Tibial artery (tissue), 4 donors: ENCODE results near the gene CHRNA1.

Experiments used
- DNase-seq, 2 donors: peaks; one replicate each; pipeline ENCODE4 v3.0.0-alpha.2; 2019
- H3K27ac ChIP-seq, 2 donors: fragments of 200-600 bp; sonication (generic) in 1 of 2; 1 replicate in 1 of 2; 2 replicates in 1 of 2; pipeline ENCODE4 v1.5.1; 2018 to 2019; ENCODE audit warnings: mild to moderate bottlenecking in 1 of 2
- H3K27me3 ChIP-seq, 2 donors: fragments of 200-600 bp; sonication (generic) in 1 of 2; one replicate each; pipeline versions ENCODE4 v1.5.1 to v1.6.0; 2016 to 2019
- H3K36me3 ChIP-seq, 3 donors: fragments of 200-600 bp; sonication (generic) in 2 of 3; one replicate each; pipeline ENCODE4 v1.5.1; 2016 to 2019; ENCODE audit warnings: mild to moderate bottlenecking in 2 of 3
- H3K4me1 ChIP-seq, 4 donors: fragments of 200-600 bp; sonication (generic) in 2 of 4; 1 replicate in 3 of 4; 2 replicates in 1 of 4; pipeline ENCODE4 v1.5.1; 2016 to 2019
- H3K4me3 ChIP-seq, 2 donors: fragments of 200-600 bp; sonication (generic) in 1 of 2; 1 replicate in 1 of 2; 2 replicates in 1 of 2; pipeline ENCODE4 v1.5.1; 2018 to 2019; ENCODE audit warnings: mild to moderate bottlenecking in 2 of 2
- H3K9me3 ChIP-seq, 3 donors: fragments of 200-600 bp; sonication (generic) in 1 of 3; one replicate each; pipeline ENCODE4 v1.5.1; 2016 to 2019
- intact Hi-C: fragments of 100-400 bp; cut with DNase I; formaldehyde crosslinking; loops from one replicate; pipeline ENCODE4 v1.15.0; 2023; ENCODE audit warnings: low total_unique reads
- TF ChIP-seq, protein P1 (sequence below), 2 experiments: fragments of 200-600 bp in 1 of 2; fragments of 450-650 bp in 1 of 2; IDR thresholded peaks; one replicate each; pipeline ENCODE4 v1.5.1; 2017 to 2019; ENCODE audit warnings: antibody characterized with exemption in 2 of 2, mild to moderate bottlenecking in 1 of 2, moderate library complexity in 1 of 2

The CHRNA1 gene

GRCh38 chr2:174774886-174775285 is 10.6 kb upstream of the CHRNA1 start:
- intact Hi-C loops = loop anchor here (5.0 kb wide), 1 partner anchor 202 kb away; no protein-coding TSS in a partner anchor
- TF ChIP-seq, protein P1, sequence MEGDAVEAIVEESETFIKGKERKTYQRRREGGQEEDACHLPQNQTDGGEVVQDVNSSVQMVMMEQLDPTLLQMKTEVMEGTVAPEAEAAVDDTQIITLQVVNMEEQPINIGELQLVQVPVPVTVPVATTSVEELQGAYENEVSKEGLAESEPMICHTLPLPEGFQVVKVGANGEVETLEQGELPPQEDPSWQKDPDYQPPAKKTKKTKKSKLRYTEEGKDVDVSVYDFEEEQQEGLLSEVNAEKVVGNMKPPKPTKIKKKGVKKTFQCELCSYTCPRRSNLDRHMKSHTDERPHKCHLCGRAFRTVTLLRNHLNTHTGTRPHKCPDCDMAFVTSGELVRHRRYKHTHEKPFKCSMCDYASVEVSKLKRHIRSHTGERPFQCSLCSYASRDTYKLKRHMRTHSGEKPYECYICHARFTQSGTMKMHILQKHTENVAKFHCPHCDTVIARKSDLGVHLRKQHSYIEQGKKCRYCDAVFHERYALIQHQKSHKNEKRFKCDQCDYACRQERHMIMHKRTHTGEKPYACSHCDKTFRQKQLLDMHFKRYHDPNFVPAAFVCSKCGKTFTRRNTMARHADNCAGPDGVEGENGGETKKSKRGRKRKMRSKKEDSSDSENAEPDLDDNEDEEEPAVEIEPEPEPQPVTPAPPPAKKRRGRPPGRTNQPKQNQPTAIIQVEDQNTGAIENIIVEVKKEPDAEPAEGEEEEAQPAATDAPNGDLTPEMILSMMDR (IDR thresholded peaks at IDR 0.05) = no peak
- Histone ChIP-seq H3K36me3 (no peaks in the 10 kb centered on the region), H3K9me3 (no peaks in the 10 kb centered on the region), H3K4me1 (peaks cover 0 to 16% (median 10%) of the 10 kb centered on the region in 4 donors), H3K27ac (no peak overlapping the region), H3K4me3 (no peak overlapping the region), H3K27me3 (no peaks in the 10 kb centered on the region)
- no peak for DNase-seq

DNA sequence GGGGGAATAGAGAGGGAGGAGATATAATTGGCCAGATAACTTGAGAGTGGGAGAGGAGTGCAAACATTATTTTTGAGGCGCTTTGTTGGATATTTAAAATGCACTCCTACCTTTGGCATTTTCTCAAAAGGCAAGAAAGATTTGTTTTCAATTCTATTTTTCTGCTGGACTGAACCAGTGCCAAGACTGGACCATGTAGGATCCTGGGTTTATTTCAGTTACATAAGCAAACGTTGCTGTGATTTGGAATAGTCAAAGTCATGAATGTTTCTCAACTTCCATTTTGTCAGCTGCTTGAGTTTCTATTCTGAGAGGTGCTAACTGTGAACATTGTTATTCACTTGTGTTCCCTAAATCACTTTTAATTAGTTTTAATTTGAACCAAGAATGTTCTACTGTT is 8.9 kb upstream of the CHRNA1 start:
- no peak overlapping the region for H3K4me3 ChIP-seq
- H3K9me3 ChIP-seq = no peaks in the 10 kb centered on the region
- TF ChIP-seq, protein P1 (IDR thresholded peaks at IDR 0.05) = no peak
- intact Hi-C loops = no loop called here
- peaks cover 0 to 16% (median 10%) of the 10 kb centered on the region in 4 donors for H3K4me1 ChIP-seq
- peak overlapping the region in 1 of 2 donors; percentile 21 for H3K27ac ChIP-seq
- no peak for DNase-seq
- H3K27me3 ChIP-seq = no peaks in the 10 kb centered on the region
- no peaks in the 10 kb centered on the region for H3K36me3 ChIP-seq

- TF ChIP-seq, protein P1 (IDR thresholded peaks at IDR 0.05) = no peak
- no peaks in the 10 kb centered on the region for H3K9me3 ChIP-seq
- no peaks in the 10 kb centered on the region for H3K27me3 ChIP-seq
- no peak overlapping the region for H3K4me3 ChIP-seq
- DNase-seq = no peak
- peaks cover 0 to 16% (median 10%) of the 10 kb centered on the region in 4 donors for H3K4me1 ChIP-seq
- intact Hi-C loops = no loop called here
- peak overlapping the region in 1 of 2 donors; percentile 21 for H3K27ac ChIP-seq
- H3K36me3 ChIP-seq = no peaks in the 10 kb centered on the region
These were observed 8.2 kb upstream of the CHRNA1 start for GRCh38 chr2:174772472-174772801.

- Histone ChIP-seq H3K36me3 (no peaks in the 10 kb centered on the region), H3K4me1 (peaks cover 0 to 16% (median 10%) of the 10 kb centered on the region in 4 donors), H3K27me3 (no peaks in the 10 kb centered on the region), H3K27ac (peak overlapping the region in 1 of 2 donors; percentile 21), H3K4me3 (no peak overlapping the region), H3K9me3 (no peaks in the 10 kb centered on the region)
- TF ChIP-seq, protein P1 (IDR thresholded peaks at IDR 0.05) = peak; percentile 72 to 82
- intact Hi-C loops = loop anchor here (2.0 kb wide), 1 partner anchor 219 kb away; no protein-coding TSS in a partner anchor
- DNase-seq = peak; percentile 69 to 79
These were observed 7.6 kb upstream of the CHRNA1 start for GRCh38 chr2:174771631-174772471.

DNA sequence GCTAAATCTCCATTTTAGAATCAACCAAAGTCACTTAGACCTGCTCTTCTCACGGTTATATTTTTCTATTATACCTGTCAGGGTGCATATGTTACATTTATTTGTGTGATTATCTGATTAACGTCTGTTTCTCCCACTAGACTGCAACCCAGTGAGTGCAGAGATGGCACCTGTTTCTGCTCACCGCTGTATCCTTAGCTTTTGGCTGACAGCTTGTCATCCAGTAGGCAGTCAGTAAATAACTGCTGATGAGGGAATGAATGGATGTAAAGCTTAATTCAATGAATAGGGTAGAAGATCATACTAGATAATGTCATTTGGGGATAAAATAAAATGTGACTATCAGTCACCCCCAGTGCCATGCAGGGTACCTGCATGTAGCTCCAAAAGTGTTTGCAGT is 6.9 kb upstream of the CHRNA1 start:
- intact Hi-C loops = loop anchor here (2.0 kb wide), 1 partner anchor 220 kb away; no protein-coding TSS in a partner anchor
- H3K4me1 ChIP-seq = peaks cover 0 to 19% (median 10%) of the 10 kb centered on the region in 4 donors
- no peak for DNase-seq
- H3K36me3 ChIP-seq = no peaks in the 10 kb centered on the region
- TF ChIP-seq, protein P1 (IDR thresholded peaks at IDR 0.05) = no peak
- no peak overlapping the region for H3K4me3 ChIP-seq
- H3K9me3 ChIP-seq = no peaks in the 10 kb centered on the region
- H3K27me3 ChIP-seq = no peaks in the 10 kb centered on the region
- H3K27ac ChIP-seq = no peak overlapping the region
